Central memory CD8-positive, alpha-beta T cell (primary cell): Measurements from ENCODE around the gene EIF3M.
"Not testable (repeated sequence)": the region's sequence is repeated elsewhere in the genome, so short reads cannot be mapped to it uniquely, and the experiment has no call there.

Source experiments
- ATAC-seq: fragments of 150-1000 bp; cut with Tn5 transposase; replicated peaks from 2 replicates; pipeline ENCODE4 v1.10.0; 2022; ENCODE audit warnings: mild to moderate bottlenecking, moderate FRiP score, moderate number of reproducible peaks; ENCODE audit not compliant: poor library complexity, severe bottlenecking; ENCODE audit errors: extremely low read depth
- DNase-seq, 2 donors: peaks; one replicate each; pipeline ENCODE4 v3.0.0; 2021; ENCODE audit warnings: low spot score in 2 of 2
- H3K27ac Mint-ChIP-seq: one replicate; pipeline ENCODE4 v1.8.0; 2022; ENCODE audit warnings: low read depth, mild to moderate bottlenecking, moderate library complexity, mixed read lengths
- H3K27me3 Mint-ChIP-seq: one replicate; pipeline ENCODE4 v1.8.0; 2022; ENCODE audit warnings: mixed read lengths
- H3K36me3 Mint-ChIP-seq: one replicate; pipeline ENCODE4 v1.8.0; 2022; ENCODE audit warnings: mild to moderate bottlenecking, moderate library complexity, mixed read lengths; ENCODE audit not compliant: insufficient read depth
- H3K4me1 Mint-ChIP-seq: one replicate; pipeline ENCODE4 v1.8.0; 2022; ENCODE audit warnings: mixed read lengths
- H3K4me3 Mint-ChIP-seq: one replicate; pipeline ENCODE4 v1.8.0; 2022; ENCODE audit warnings: mild to moderate bottlenecking, moderate library complexity, mixed read lengths
- H3K9me3 Mint-ChIP-seq: one replicate; pipeline ENCODE4 v1.8.0; 2022; ENCODE audit warnings: mixed read lengths

Gene EIF3M

DNA sequence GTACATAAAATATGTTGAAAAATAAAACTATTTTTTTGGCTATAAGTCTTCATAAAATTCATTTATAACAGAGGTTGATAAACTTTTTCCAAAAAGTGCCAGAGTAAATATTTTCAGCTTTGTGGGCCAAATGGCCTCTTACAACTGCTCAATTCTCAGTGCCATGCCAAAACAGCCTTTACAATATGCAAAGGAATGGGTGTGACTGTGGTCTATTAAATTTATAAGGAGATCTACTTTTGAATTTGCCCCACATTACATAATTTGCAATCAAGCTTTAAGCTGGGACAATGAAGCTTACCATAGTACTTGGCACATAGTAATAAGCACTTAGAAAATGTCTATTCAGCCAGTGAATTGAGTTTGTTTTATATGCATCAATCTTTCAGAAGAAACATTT is 22.6 kb downstream of the EIF3M start:
- H3K27ac Mint-ChIP-seq, result no peak overlapping the region
- H3K4me3 Mint-ChIP-seq, result no peak overlapping the region
- DNase-seq (no peak), ATAC-seq (no peak)
- H3K4me1 Mint-ChIP-seq, result peaks cover 5% of the 10 kb centered on the region
- H3K36me3 Mint-ChIP-seq, result peaks cover 39% of the 10 kb centered on the region
- peaks cover 16% of the 10 kb centered on the region for H3K9me3 Mint-ChIP-seq
- no peaks in the 10 kb centered on the region for H3K27me3 Mint-ChIP-seq

DNA sequence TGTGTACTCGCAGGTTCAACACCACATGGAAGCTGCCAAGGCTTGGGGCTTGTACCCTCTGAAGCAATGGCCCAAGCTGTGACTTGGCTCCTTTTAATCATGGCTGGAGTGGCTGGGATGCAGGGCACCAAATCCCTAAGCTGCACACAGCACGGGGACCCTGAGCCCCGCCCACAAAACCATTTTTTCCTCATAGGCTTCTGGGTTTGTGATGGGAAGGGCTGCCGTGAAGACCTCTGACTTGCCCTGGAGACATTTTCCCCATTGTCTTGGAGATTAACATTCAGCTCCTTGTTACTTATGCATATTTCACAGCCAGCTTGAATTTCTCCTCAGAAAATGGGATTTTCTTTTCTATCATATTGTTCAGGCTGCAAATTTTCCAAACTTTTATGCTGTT is 25.2 kb downstream of the EIF3M start:
- not testable (repeated sequence) for H3K4me1 Mint-ChIP-seq, ATAC-seq, H3K27ac Mint-ChIP-seq, DNase-seq, H3K27me3 Mint-ChIP-seq, H3K4me3 Mint-ChIP-seq
- H3K36me3 Mint-ChIP-seq, result peaks cover 20% of the 10 kb centered on the region
- H3K9me3 Mint-ChIP-seq, result peaks cover 16% of the 10 kb centered on the region

DNA sequence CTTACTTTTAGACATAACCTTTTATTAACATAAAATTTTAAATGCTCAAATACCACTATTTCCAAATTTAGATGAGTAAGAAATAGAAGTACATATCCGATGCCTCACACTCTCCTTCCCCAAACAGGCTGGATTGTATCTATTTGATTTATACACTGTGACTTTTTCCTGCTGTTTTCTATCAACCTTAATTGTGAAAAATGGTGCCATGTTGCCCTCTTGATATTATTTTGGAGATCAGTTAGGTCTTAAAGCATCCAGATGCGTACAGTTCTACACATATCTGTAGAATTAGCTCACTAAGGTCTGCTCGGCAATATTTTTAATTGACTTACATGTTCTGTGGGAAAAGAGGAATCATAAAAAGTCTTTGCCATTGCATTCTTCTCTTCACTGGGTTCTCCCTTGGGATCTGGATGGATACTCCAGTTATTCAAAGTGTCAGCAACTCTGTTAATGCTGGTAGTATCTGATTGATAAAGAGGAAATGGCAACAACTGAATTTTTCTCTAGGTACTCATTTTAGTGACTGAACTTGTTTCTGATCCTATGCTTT is 27.2 kb downstream of the EIF3M start:
- Mint-ChIP-seq H3K4me3 (no peak overlapping the region), H3K27ac (no peak overlapping the region), H3K9me3 (peaks cover 16% of the 10 kb centered on the region), H3K36me3 (peaks cover 3% of the 10 kb centered on the region), H3K4me1 (peaks cover 5% of the 10 kb centered on the region), H3K27me3 (no peaks in the 10 kb centered on the region)
- ATAC-seq (no peak), DNase-seq (no peak)

DNA sequence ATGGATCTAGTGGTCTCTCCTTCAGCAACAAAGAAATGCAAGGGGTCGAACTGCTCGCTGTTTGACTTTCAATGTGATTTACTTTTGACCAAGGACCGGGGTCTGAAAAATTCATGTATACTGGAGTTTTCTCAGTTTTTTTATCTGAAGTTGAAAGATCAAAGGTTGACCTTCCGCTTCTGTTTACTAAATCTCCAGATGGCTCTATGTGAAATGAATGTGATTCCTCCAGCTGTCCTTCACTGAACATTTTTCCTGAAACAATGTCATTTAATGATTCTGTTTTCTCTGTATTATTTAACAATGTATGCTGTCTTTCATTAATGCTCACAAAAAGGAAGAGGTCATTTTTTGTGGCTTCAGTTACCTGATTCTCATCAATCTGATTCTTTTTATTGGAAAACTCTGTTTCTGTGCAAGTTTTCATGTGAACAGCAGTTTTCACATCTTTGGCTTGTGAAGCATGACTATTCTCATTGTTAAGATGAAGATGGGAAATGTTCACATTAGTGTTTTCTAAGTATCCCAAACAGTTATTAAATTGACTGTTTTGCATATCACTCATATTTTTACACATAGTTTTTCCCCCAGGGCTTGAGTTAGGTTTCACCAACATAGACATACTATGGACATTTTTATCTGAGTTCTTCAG is 30.0 kb downstream of the EIF3M start:
- Mint-ChIP-seq H3K9me3 (peaks cover 7% of the 10 kb centered on the region), H3K27ac (no peak overlapping the region), H3K27me3 (peaks cover under 1% of the 10 kb centered on the region), H3K36me3 (no peaks in the 10 kb centered on the region), H3K4me3 (no peak overlapping the region), H3K4me1 (no peaks in the 10 kb centered on the region)
- DNase-seq (no peak), ATAC-seq (no peak)

DNA sequence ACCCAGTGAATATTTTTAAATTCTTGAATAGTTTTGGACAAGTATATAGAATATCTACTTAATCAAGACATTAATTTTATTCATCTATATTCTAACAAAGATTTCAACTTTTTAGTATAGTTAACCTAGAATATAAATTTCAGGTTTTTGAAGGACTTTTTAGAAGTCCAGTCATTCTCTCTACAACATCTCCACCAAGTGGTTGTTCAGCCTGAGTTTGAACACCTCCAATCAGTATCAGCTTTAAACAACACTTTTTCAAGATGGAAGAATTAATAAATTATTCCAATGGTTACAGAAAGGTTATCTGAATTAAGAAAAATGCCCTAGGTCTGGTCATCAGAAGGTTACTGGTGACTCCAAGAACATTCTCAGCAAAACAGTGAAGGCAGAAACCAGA is 31.8 kb downstream of the EIF3M start:
- no peaks in the 10 kb centered on the region for H3K36me3 Mint-ChIP-seq
- H3K4me1 Mint-ChIP-seq, result no peaks in the 10 kb centered on the region
- DNase-seq, result no peak
- no peaks in the 10 kb centered on the region for H3K9me3 Mint-ChIP-seq
- no peak for ATAC-seq
- H3K27ac Mint-ChIP-seq, result no peak overlapping the region
- H3K27me3 Mint-ChIP-seq, result peaks cover 13% of the 10 kb centered on the region
- no peak overlapping the region for H3K4me3 Mint-ChIP-seq

DNA sequence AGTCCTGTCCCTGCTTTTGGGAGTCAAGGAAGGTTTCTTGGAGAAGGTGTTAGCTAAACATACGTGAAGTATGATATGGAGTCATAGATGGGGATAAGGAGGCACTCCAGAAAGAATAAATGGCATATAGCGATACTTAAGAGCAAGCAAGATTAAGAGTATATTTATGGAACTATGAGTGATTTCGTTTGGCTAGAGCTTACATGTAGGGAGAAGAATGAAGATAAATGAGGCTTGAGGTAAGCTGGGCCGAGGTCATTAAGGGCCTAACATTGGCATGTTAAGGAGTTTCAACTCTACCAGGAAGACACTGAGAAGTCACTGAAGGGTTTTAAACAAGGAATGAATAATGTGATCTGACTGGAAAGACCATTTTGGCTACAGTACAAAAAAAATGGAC is 33.3 kb downstream of the EIF3M start:
- H3K27me3 Mint-ChIP-seq, result peaks cover 28% of the 10 kb centered on the region

DNA sequence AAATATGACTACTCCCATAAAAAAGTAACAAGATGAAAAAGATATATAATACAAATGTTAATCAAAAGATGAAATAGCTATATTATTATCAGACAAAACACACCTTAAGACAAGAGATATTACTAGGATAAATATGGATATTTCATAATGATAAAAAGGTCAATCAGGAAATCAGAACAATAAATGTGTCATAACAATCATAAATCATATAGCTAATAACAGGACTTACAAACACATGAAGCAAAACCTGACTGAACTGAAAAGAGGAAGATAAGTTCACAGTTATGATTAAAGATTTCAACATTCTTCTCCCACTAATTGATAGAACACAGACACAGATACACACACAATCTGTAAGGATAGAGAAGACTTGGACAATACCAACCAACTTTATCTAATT is 47.2 kb downstream of the EIF3M start:
- Mint-ChIP-seq H3K36me3 (no peaks in the 10 kb centered on the region), H3K4me3 (no peak overlapping the region), H3K27ac (no peak overlapping the region), H3K27me3 (peaks cover 33% of the 10 kb centered on the region), H3K4me1 (no peaks in the 10 kb centered on the region), H3K9me3 (no peaks in the 10 kb centered on the region)
- no peak for DNase-seq
- no peak for ATAC-seq

More for the DNA sequence above, 33.3 kb downstream of the EIF3M start:
- no peak overlapping the region for H3K27ac Mint-ChIP-seq
- no peak for ATAC-seq
- no peak for DNase-seq
- no peaks in the 10 kb centered on the region for H3K9me3 Mint-ChIP-seq
- no peak overlapping the region for H3K4me3 Mint-ChIP-seq
- no peaks in the 10 kb centered on the region for H3K36me3 Mint-ChIP-seq
- no peaks in the 10 kb centered on the region for H3K4me1 Mint-ChIP-seq

DNA sequence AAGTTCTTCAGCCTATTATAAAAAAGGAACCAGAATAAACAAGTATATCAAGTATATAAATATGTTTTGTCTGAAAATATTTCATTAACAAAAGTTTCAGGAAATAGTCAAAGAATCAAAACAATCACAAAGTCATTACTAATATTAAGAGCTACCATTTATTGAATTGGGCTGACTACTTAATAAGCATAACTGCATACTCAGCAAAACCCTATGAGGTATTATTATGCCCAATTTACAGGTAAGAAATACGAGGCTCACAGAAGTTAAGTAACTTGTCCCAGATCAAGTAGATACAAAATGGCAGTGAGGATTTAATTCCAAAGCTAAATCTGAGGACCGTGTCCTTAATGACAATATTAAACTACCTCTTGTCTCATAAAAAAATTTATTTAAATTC is 52.2 kb downstream of the EIF3M start:
- H3K9me3 Mint-ChIP-seq, result no peaks in the 10 kb centered on the region
- no peak overlapping the region for H3K27ac Mint-ChIP-seq
- H3K36me3 Mint-ChIP-seq, result no peaks in the 10 kb centered on the region
- DNase-seq, result no peak
- no peaks in the 10 kb centered on the region for H3K4me1 Mint-ChIP-seq
- no peak overlapping the region for H3K4me3 Mint-ChIP-seq
- peaks cover 25% of the 10 kb centered on the region for H3K27me3 Mint-ChIP-seq
- ATAC-seq, result no peak

DNA sequence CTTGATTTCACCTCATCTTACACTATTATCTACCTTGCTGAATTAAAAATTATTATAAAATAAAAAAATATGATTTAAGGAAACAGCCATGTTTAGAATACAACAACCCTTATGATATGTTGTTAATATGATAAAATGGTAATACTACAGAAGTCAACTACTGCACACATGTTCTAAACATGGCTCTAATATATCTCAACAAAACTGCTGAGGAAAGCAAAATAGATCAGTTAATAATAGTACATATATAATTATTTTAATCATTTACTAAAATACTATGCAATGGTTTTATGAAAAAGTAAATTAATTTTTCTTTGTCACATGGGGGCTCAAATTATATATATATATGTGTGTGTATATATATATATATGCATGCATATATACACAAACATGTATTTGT is 57.7 kb downstream of the EIF3M start:
- no peaks in the 10 kb centered on the region for H3K9me3 Mint-ChIP-seq
- H3K27me3 Mint-ChIP-seq, result peaks cover 25% of the 10 kb centered on the region
- ATAC-seq (no peak), DNase-seq (no peak)
- H3K4me1 Mint-ChIP-seq, result no peaks in the 10 kb centered on the region
- no peaks in the 10 kb centered on the region for H3K36me3 Mint-ChIP-seq
- H3K4me3 Mint-ChIP-seq, result no peak overlapping the region
- no peak overlapping the region for H3K27ac Mint-ChIP-seq

DNA sequence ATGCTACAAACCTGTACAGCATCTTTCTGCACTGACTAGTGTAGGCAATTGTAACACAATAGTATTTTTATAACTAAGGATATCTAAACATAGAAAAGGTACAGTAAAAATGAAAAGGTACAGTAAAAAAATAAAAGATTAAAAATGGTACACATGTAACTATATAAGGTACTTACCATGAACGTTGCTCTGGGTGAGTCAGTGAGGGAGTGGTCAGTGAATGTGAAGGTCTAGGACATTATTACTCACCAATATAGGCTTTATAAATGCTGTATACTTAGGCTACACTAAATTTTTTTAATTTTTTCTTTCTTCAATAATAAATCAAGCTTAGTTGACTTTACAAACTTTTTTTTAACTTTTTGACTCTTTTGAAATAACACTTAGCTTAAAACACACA is 59.9 kb downstream of the EIF3M start:
- Mint-ChIP-seq H3K36me3 (no peaks in the 10 kb centered on the region), H3K27ac (no peak overlapping the region), H3K9me3 (no peaks in the 10 kb centered on the region), H3K27me3 (peaks cover 28% of the 10 kb centered on the region), H3K4me3 (no peak overlapping the region), H3K4me1 (no peaks in the 10 kb centered on the region)
- DNase-seq (no peak), ATAC-seq (no peak)
